NCI-H1417 (cell line): ENCODE results near the gene CRADD.
"Not testable (repeated sequence)": the region's sequence is repeated elsewhere in the genome, so short reads cannot be mapped to it uniquely, and the experiment has no call there.

Experiments
- DNase-seq, 3 experiments: peaks; one replicate each; lab custom pipeline; 2025; lab: John Stamatoyannopoulos, UW

The CRADD gene

DNA sequence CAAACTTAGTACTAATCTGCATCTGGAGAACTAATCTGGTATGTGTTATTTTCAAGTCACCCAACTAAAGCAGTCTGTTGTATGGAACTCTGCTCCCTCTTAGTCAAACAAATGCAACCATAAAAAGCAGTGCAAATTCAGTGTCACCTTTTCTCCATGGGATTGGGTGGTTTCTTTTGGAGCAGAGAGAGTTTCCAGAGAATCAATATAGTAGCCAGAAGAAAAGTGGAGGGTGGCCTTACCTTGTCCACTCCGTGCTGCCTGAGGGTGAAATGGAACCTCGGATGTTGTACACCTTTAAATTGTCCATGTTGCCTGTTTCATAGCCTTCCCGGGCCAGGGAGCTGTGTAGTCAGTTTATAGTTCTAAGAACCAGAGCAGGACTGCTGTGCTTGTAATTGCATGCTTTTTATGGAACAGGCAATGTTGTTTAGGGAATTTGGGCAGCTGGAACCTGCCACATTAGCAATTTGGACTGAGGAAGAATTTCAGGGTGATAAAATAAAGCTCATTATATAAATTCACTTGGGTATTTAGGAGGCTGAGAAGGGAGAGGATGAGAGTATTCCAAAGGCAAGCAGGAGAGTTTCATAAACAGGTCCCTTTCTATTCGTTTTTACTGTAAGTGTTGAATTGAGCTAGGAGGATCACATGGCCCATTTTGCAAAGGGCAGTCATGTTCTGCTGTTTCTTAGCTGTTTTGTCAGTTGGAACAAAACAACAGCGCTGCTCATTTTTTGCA, 60.5 kb downstream of the CRADD start:
- no peak for DNase-seq

GRCh38 chr12:93738199-93739058, 61.3 kb downstream of the CRADD start:
- no peak for DNase-seq

DNA sequence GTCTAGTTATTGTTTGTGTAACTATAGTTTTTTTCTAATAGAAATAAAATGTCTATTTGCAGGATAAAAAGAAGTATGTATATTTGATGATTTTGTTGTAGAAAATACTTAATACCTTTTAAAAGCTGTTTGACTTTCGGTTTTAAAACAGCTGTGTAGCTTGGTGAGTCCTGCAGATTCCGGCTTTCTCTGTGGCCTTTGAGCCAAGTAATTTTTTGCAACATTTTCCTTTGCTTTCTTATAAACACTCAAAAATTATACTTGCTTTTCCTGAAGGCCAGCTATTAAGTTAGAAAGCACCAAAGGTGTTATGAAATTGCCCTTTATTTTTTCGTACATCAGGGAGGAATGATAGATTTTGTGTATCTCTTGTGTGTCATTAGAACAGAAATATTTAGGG, 63.6 kb downstream of the CRADD start:
- no peak for DNase-seq

DNA sequence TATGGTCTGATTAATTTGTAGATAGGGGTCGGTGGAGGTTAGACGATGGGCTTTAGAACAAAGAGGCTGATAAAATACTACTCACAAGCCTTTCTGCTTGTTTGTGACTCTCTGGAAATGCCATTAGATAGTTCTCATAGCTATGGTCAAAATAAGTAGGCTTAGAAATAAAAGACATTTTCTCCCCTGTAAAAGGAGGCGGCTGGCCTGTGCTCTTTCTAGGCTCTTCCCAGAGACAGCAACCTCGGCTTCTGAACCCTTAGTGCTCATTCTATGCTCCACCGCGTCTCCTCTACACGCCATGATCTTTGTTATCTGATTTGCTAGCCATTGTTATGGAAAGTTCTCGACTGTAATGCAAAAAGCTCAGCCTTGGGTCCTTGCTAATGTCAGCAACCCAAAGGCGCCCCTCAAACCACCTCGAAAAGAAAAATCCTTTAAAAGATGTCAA, 64.5 kb downstream of the CRADD start:
- DNase-seq = no peak

DNA sequence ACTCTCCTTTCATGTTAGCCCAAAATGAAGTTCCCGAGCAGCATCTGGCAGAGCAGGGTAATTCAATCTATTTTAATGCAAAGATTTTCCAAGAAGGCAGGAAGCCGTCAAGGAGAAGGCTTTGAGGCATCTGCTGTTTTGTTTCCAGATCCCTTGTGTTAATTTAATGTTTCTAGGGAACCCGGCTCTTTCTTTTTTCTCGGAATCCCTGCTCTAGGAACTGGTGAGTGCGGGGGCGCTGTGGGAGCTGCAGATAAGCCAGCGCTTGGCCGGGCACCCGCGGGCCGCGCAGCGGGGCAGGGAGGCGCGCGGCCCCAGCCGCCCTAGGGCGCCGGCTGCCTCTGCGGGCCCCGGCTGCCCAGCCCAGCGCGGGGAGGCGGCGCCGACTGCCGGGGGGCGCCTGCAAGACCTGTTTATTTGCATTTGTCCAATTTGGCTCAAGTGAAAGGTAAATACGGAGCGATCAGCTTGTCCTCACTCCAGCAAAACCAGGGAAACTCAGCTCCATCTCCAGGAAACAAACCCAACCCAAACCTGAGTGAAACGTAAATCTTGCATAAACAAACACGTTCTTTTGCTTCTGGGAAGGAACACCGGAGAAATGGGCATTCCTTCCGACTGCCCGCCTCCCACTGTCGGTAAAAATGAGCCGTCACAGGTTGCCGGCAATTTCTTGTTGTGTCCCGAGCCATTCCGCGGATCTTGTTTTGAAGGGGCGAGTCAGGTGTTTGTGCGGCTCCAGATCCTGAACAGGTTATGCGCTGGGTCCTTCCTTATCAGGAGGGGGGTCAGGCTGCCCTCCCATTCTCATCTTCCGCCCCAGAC, 65.1 kb downstream of the CRADD start:
- peak; percentile 59 to 92 (median 86) for DNase-seq

DNA sequence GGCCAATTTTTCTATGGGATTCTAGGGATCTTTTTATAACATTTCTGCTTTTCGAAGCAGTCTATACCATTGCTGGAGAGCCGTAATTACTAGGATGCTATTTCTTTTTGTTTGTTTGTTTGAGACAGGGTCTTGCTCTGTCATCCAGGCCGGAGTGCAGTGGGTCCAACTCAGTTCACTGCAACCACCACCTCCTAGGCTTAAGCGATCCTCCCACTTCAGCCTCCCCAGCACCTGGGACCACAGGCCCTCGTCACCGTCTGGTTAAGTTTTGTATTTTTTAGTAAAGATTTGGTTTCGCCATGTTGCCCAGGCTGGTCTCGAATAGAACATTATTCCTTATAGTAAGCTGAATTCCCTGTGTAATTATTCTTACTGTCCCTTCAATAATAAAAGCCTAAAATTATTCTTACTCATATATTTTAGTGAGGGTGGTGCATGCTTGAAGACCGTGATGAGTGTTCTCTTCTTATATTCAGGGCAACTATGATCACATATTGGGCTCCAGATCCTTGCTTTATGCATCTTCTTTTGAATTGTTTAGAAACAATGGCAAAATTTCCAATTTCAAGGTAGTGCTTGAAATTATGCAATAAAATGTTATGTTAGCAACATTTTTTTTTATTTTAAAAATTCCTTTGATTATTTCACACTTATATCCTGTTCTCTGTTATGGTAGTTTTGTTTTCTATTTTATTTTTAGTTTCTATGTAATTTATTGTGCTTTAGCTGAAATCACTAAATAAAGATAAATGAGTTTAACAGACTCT, 66.2 kb downstream of the CRADD start:
- no peak for DNase-seq

DNA sequence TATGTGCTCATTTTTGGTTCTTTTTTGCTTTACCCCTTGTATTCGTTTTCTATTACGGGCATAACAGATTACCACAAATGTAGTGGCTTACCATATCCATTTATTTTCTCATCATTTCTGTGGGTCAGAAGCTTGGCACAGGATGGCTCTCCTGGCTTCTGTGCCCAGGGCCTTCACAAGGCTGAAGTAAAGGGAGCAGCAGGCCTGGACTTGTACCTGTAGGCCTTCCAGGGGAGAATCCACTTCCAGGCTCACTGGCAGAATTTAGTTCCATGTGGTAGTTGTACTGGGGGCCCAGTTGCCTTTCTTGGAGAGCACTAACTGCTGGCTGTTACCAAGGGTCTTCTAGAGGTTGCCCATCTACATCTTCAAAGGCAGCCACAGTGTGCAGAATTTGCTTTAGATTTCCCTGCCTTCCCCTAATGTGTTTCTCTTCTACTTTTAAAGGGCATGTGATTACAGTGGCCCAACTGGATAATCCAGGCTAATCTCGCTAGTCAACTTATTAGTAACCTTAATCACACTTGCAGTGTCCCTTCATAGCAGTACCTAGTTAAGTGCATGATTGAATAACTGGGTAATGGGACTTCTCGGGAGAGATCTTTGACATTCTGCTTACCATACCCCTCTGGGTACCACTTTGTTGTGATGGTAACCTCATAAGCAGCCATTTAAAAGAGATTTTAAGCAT, 67.0 kb downstream of the CRADD start:
- no peak for DNase-seq

DNA sequence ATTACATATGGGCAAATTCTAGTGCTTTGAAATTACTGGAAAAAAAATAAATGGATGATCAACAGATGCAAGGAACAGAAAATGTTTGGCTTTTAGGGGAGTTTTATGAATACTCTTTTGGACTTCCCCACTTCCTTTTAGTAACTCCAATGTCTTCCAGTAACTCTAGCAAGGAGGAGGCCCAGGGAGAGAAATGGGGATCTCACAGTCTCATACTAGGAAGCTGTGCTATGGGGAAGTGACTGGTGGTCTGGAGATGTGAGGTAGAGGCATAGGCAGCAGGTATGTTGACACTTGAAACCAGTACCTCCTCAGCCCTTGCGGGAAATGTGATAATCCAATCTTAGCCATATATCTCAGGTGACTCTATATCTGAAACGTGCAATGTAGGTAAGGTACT, 68.1 kb downstream of the CRADD start:
- DNase-seq = no peak

GRCh38 chr12:93746572-93747168, 69.5 kb downstream of the CRADD start:
- no peak for DNase-seq

DNA sequence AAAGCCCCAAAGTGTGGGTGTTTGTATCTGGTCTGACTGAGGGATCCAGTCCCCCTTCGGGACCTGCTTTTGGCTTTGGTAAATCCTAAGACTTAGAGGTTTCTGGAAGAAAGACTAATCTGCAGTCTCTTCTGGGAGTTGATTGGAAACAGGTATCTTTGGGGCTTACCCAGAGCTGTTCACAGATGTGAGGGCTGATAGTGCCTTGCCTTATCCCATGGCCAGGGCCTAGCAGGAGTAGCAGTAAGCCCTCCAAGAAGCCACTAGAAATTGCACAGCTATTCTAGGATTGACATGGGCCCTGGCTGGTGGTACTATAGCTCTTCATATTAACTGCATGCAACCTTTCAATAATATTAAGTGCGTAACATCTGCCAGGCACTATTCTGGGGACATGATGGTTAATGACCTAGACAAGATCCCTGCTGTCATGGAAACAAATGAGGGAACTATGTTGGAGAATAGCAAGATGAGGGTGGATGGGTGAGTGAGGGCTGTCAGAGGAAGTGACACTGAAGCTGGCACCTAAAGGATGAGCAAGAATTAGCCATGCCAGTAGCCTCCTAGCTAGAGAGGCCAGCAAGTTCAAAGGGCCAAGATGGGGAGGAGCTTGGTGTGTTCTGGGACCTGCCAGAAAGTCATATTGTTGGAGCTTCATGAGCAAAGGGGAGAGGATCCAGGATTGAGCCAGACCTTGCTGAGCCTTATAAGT, 71.7 kb downstream of the CRADD start:
- peak in 1 of 3 experiments; percentile 59 for DNase-seq

GRCh38 chr12:93749515-93749914, 72.3 kb downstream of the CRADD start:
- no peak for DNase-seq

DNA sequence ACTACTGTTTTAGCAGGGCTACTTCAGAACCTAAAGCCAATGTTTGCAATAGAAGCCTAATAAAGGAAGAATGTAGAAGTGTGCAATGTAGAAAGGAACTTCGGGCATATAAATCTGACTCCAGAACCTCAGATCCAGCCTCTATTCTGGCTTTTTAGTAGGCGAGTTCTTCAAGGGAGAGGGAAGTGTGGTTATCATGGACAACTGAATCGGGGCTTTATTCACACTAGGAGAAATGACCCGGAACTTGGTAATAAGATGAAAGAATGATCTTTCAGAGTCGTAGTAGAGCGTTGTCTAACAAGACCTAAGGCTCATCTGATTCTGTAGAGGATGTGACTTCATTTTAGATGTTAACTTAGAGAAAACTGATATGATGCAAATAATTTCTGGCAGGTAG, 72.9 kb downstream of the CRADD start:
- DNase-seq = no peak

DNA sequence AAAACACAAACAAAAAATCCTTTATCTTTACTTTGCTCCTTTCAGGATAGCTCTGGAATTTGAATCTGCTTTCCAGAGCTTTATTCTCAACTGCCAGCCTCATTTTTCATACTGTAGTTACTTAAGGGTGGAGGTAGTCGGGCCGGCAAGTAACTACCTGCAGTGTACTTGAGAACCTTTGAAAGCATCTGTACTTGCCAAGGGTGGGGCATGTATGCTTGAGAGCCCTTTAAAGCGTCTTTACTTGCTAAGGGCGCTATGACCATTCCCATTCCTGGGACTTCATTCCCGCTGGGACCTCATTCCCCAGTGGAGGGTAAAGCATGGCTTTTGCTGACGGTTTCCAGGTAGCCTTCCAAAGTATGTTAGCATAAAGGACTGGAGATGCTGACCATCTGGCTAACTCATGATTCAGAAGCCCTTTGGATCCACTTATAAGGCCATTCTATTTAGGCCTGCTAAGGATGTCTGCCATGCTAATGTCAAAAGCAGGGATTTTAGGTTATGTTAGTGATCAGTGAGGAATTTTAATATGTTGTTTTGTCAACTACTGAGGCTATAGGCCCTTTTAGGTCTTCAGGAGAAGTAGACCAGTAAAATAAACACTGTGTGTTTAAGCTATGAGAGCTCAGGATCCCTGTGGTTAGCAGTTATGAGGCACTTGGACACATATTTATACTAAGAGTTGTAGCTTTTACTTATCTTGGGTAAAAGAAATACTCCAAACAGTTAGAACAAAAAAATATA, 74.9 kb downstream of the CRADD start:
- peak in 1 of 3 experiments; percentile 66 for DNase-seq

DNA sequence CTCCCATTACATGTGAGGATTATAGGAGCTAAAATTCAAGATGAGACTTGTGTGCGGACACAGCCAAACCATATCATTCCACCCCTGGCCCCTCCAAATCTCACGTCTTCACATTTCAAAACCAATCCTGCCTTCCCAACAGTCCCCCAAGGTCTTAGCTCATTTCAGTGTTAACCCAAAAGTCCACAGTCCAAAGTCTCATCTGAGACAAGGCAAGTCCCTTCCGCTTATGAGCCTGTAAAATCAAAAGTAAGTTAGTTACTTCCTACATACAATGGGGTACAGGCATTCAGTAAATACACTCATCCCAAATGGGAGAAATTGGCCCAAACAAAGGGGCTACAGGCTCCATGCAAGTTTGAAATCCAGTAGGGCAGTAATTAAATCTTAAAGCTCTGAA, 76.1 kb downstream of the CRADD start:
- no peak for DNase-seq

DNA sequence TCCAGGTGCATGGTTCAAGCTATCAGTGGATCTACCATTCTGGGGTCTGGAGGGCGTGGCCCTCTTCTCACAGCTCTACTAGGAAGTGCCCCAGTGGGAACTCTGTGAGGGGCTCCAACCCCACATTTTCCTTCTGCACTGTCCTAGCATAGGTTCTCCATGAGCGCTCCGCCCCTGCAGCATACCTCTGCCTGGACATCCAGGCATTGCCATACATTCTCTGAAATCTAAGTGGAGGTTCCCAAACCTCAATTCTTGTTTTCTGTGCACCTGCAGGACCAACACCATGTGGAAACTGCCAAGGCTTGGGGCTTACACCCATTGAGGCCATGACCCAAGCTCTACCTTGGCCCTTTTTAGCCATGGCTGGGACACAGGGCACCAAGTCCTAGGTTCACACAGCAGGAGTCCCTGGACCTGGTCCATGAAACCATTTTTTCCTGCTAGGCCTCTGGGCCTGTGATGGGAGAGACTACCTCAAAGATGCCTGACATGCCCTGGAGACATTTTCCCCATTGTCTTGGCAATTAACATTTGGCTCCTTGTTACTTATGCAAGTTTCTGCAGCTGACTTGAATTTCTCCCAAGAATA, 76.8 kb downstream of the CRADD start:
- DNase-seq = no peak

DNA sequence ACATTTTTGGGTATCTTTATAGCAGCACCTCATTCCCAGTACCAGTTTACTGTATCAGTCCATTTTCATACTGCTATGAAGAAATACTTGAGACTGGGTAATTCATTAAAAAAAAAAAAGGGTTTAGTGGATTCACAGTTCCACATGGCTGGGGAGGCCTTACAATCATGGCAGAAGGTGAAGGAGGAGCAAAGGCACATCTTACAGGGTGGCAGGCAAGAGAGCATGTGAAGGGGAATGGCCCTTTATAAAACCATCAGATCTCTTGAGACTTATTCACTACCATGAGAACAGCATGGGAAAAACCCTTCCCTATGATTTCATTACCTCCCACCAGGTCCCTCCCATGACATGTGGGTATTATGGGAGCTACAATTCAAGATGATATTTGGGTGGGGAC, 77.7 kb downstream of the CRADD start:
- not testable (repeated sequence) for DNase-seq

DNA sequence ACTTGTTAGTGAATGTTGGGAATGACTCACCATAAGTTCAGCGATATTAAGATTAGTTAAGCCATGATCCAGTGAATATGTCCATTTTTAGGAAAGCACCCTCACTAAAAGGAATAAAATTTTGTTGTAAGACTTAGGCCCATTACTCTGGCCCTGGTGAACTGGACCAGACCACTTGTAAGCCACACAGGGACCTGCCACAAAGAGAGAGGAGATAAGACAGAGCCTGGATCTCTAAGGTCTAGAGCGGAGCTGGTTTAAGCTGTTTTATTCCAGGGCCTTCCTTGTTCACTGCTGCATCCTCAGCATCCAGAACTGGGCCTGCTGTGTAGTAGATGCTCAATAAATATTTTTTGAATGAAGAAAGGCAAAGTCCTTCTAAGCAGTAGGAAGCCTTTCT, 79.1 kb downstream of the CRADD start:
- no peak for DNase-seq

DNA sequence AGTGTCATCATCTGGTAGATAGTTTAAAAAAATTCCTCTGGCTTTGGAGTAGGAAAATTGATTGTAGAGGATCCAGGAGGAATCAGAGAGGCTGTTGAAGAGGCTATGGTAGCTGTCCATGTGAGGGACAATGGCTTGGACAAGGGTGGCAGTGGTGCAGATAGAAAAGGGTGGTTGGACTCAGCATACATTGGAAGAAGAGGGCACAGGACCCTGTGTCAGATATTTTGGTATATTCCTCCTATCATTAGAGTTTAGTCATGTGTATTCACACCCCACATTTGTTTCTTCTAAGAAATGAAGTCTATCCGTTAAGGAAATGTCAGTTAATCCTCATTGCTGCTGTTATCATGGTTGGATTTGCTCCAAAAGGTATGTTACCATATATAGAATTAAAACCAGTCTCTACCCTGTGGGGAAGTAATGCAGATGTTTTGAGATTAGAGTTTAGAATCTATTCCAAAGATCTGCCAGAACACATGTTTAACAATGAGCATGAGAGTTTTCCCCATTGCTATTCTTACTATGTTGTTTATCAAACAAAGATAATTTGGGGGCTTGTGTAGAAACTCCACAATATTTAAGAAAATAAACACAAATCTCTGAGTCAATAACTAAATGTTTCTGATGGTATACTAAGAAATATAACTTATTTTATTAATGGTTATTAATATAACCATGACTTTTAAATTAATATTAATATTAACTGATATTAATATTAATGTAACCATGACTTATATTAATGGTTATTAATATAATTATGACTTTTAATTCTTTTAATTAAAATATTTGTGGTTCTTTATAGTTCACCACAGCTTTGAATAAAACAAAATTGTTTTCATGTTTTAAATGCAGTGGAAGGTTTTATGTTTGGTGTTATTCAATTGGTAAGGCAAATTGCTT, 80.9 kb downstream of the CRADD start:
- no peak for DNase-seq
